ENCODE data around the gene MEOX1. TPM values are rescaled to one million over a fixed set of nuclear protein-coding genes. Genes with fewer than 3 reads are reported as not detected.

The MEOX1 gene
- total RNA-seq, 1 donor from 2014 or later, result 0.10 TPM

DNA sequence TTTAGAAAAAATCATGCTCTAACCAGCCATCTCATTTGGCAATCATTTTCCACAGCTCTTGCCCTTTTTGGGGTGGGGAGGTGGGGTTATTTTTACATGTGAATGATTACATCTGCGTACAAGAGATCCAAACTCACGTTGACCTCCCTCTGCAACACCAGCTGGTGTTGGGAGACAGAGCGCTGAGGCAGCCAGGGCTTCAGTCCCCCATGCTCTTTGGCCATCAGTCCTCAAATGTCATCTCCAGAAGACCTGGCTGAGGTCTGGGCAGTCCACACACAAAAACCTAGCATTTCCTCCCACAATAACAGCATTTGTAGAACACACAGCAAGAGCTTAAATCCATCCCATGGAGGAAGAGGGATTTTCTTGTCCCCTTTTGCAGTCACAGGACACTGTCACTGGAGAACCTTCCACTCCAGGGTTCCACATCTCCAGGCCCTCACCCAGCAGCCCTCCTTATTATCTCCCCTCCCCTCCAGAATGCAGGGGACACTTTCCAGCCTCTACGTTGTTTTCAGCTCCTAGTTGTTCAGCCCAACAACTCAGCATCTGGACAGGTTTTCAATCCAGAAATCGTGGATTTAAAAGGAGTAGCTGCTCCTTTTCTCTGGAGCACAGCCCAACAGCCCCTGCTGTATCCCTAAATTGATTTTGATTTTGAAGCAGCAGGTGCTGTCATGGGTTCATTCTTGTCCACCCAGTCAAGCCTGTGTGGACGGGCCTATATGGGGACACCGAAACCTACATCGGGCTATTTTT is 21.1 kb downstream of the MEOX1 start:
- H3K9me3 Mint-ChIP-seq, result no peaks in the 10 kb centered on the region
- H3K36me3 Mint-ChIP-seq (ENCODE audit: low read depth), result no peaks in the 10 kb centered on the region
- no peaks in the 10 kb centered on the region for H3K4me1 Mint-ChIP-seq (ENCODE audit: low read depth)
- peaks cover 19% of the 10 kb centered on the region for H3K27me3 Mint-ChIP-seq (ENCODE audit: insufficient read depth)
- no peak for DNase-seq (ENCODE audit: low spot score)
- no peak overlapping the region for H3K27ac Mint-ChIP-seq
- H3K4me3 Mint-ChIP-seq, result no peak overlapping the region
- intact Hi-C loops (cut with micrococcal nuclease), result no loop called here

GRCh38 chr17:43637563-43638323 is 24.0 kb downstream of the MEOX1 start:
- Mint-ChIP-seq H3K27me3 (ENCODE audit: insufficient read depth) (peaks cover 8% of the 10 kb centered on the region), H3K4me3 (no peak overlapping the region), H3K9me3 (no peaks in the 10 kb centered on the region), H3K36me3 (ENCODE audit: low read depth) (no peaks in the 10 kb centered on the region), H3K27ac (no peak overlapping the region), H3K4me1 (ENCODE audit: low read depth) (no peaks in the 10 kb centered on the region)
- DNase-seq (ENCODE audit: low spot score), result no peak
- intact Hi-C loops (cut with micrococcal nuclease), result no loop called here

DNA sequence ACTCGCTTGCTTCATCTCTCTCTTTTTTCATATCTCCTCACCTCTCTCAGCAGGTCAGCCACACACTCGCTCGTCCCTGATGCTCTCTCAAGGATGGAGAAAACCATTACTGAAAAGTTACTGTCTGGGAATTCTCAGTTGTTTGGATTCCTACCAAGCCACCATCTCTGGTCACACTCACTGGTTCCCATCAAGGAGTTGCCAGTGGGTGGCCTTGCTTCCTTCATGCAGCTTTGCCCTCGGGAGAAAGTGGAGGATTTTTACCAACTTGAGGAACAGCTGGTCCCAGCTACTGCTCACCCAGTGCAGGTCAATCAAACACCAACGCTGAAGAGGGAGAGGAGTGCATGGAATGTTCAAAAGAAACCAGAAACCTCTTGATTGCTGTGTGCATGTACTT is 25.3 kb downstream of the MEOX1 start:
- intact Hi-C loops (cut with micrococcal nuclease), result no loop called here
- no peaks in the 10 kb centered on the region for H3K9me3 Mint-ChIP-seq
- H3K4me1 Mint-ChIP-seq (ENCODE audit: low read depth), result no peaks in the 10 kb centered on the region
- peaks cover 8% of the 10 kb centered on the region for H3K27me3 Mint-ChIP-seq (ENCODE audit: insufficient read depth)
- no peak overlapping the region for H3K27ac Mint-ChIP-seq
- DNase-seq (ENCODE audit: low spot score), result no peak
- no peaks in the 10 kb centered on the region for H3K36me3 Mint-ChIP-seq (ENCODE audit: low read depth)
- H3K4me3 Mint-ChIP-seq, result no peak overlapping the region

GRCh38 chr17:43634591-43635125 is 27.1 kb downstream of the MEOX1 start:
- H3K27ac Mint-ChIP-seq, result no peak overlapping the region
- H3K36me3 Mint-ChIP-seq (ENCODE audit: low read depth), result no peaks in the 10 kb centered on the region
- H3K4me3 Mint-ChIP-seq, result no peak overlapping the region
- H3K9me3 Mint-ChIP-seq, result no peaks in the 10 kb centered on the region
- DNase-seq (ENCODE audit: low spot score), result no peak
- intact Hi-C loops (cut with micrococcal nuclease), result no loop called here
- peaks cover 8% of the 10 kb centered on the region for H3K27me3 Mint-ChIP-seq (ENCODE audit: insufficient read depth)
- H3K4me1 Mint-ChIP-seq (ENCODE audit: low read depth), result no peaks in the 10 kb centered on the region

GRCh38 chr17:43632221-43632620 is 29.5 kb downstream of the MEOX1 start:
- intact Hi-C loops (cut with micrococcal nuclease), result no loop called here
- H3K27me3 Mint-ChIP-seq (ENCODE audit: insufficient read depth), result peaks cover 5% of the 10 kb centered on the region
- no peaks in the 10 kb centered on the region for H3K9me3 Mint-ChIP-seq
- H3K4me1 Mint-ChIP-seq (ENCODE audit: low read depth), result no peaks in the 10 kb centered on the region
- no peak overlapping the region for H3K27ac Mint-ChIP-seq
- no peak for DNase-seq (ENCODE audit: low spot score)
- H3K4me3 Mint-ChIP-seq, result no peak overlapping the region
- H3K36me3 Mint-ChIP-seq (ENCODE audit: low read depth), result no peaks in the 10 kb centered on the region

- Mint-ChIP-seq H3K9me3 (no peaks in the 10 kb centered on the region), H3K36me3 (ENCODE audit: low read depth) (no peaks in the 10 kb centered on the region), H3K27ac (no peak overlapping the region), H3K4me1 (ENCODE audit: low read depth) (no peaks in the 10 kb centered on the region), H3K4me3 (no peak overlapping the region), H3K27me3 (ENCODE audit: insufficient read depth) (peaks cover 5% of the 10 kb centered on the region)
- no peak for DNase-seq (ENCODE audit: low spot score)
- intact Hi-C loops (cut with micrococcal nuclease), result no loop called here
These were observed 30.3 kb downstream of the MEOX1 start for GRCh38 chr17:43631429-43631828.

DNA sequence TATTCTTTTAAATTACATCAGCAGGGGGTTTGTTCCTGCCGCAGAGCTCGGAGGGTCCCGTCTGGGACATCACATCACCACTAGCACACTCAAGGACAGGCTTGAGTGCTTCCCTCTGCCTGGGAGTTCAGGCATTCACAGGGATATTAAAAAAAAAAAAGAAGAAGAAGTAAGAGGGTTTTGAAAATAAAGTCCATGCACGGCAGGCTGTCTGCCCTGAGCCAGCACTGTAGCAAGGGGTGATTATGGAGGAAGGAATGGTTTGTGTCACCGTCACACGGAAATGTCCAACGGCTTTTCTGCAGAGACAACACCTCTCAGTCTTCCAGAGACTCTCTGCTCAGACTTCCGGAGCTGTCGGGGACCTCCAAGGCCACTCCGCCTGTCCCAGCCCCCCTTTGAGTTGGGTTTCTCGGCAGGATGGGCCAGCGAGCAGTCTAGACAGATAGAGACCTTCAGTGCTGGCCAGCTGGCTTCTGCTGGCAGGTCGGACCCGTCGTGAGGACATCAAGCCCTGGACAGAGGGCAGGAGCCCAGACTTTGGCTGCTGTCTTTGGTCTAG is 33.6 kb downstream of the MEOX1 start:
- DNase-seq (ENCODE audit: low spot score), result no peak
- Mint-ChIP-seq H3K4me1 (ENCODE audit: low read depth) (no peaks in the 10 kb centered on the region), H3K4me3 (no peak overlapping the region), H3K9me3 (no peaks in the 10 kb centered on the region), H3K36me3 (ENCODE audit: low read depth) (no peaks in the 10 kb centered on the region), H3K27ac (no peak overlapping the region), H3K27me3 (ENCODE audit: insufficient read depth) (peaks cover 12% of the 10 kb centered on the region)
- intact Hi-C loops (cut with micrococcal nuclease), result no loop called here

- intact Hi-C loops (cut with micrococcal nuclease), result no loop called here
- peaks cover 14% of the 10 kb centered on the region for H3K27me3 Mint-ChIP-seq (ENCODE audit: insufficient read depth)
- H3K36me3 Mint-ChIP-seq (ENCODE audit: low read depth), result no peaks in the 10 kb centered on the region
- no peak overlapping the region for H3K27ac Mint-ChIP-seq
- DNase-seq (ENCODE audit: low spot score), result no peak
- no peaks in the 10 kb centered on the region for H3K9me3 Mint-ChIP-seq
- no peaks in the 10 kb centered on the region for H3K4me1 Mint-ChIP-seq (ENCODE audit: low read depth)
- H3K4me3 Mint-ChIP-seq, result no peak overlapping the region
These were observed 34.1 kb downstream of the MEOX1 start for GRCh38 chr17:43627653-43628052.

- no peaks in the 10 kb centered on the region for H3K9me3 Mint-ChIP-seq
- intact Hi-C loops (cut with micrococcal nuclease), result no loop called here
- no peak overlapping the region for H3K4me3 Mint-ChIP-seq
- peaks cover 14% of the 10 kb centered on the region for H3K27me3 Mint-ChIP-seq (ENCODE audit: insufficient read depth)
- no peak for DNase-seq (ENCODE audit: low spot score)
- no peaks in the 10 kb centered on the region for H3K36me3 Mint-ChIP-seq (ENCODE audit: low read depth)
- H3K27ac Mint-ChIP-seq, result no peak overlapping the region
- H3K4me1 Mint-ChIP-seq (ENCODE audit: low read depth), result no peaks in the 10 kb centered on the region
These were observed 35.7 kb downstream of the MEOX1 start for GRCh38 chr17:43626023-43626422.

GRCh38 chr17:43625606-43626005 is 36.1 kb downstream of the MEOX1 start:
- no peak overlapping the region for H3K27ac Mint-ChIP-seq
- no peaks in the 10 kb centered on the region for H3K4me1 Mint-ChIP-seq (ENCODE audit: low read depth)
- intact Hi-C loops (cut with micrococcal nuclease), result no loop called here
- DNase-seq (ENCODE audit: low spot score), result no peak
- peaks cover 14% of the 10 kb centered on the region for H3K27me3 Mint-ChIP-seq (ENCODE audit: insufficient read depth)
- no peaks in the 10 kb centered on the region for H3K36me3 Mint-ChIP-seq (ENCODE audit: low read depth)
- no peak overlapping the region for H3K4me3 Mint-ChIP-seq
- no peaks in the 10 kb centered on the region for H3K9me3 Mint-ChIP-seq

DNA sequence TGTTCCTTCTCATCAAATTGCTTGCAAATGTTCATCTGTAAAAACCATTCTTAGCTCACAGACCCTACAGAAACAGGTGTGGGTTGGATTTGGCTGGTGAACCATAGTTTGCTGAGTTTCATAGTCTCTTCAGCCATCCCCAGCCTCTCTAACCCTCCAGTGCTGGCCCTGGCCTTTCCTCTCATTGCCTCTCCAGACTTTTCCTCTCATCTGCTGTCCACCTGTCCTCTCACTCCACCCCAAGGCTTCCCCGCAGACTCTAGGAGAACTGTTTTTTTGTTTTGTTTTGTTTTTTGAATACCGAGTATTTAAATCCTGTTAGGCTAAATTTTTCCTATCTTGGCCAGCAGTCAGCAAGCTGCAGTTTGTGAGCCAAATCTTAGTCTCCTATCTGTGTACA is 41.1 kb downstream of the MEOX1 start:
- H3K4me3 Mint-ChIP-seq, result no peak overlapping the region
- peaks cover 11% of the 10 kb centered on the region for H3K27me3 Mint-ChIP-seq (ENCODE audit: insufficient read depth)
- no peaks in the 10 kb centered on the region for H3K36me3 Mint-ChIP-seq (ENCODE audit: low read depth)
- intact Hi-C loops (cut with micrococcal nuclease), result no loop called here
- no peak overlapping the region for H3K27ac Mint-ChIP-seq
- H3K9me3 Mint-ChIP-seq, result no peaks in the 10 kb centered on the region
- no peak for DNase-seq (ENCODE audit: low spot score)
- H3K4me1 Mint-ChIP-seq (ENCODE audit: low read depth), result no peaks in the 10 kb centered on the region

DNA sequence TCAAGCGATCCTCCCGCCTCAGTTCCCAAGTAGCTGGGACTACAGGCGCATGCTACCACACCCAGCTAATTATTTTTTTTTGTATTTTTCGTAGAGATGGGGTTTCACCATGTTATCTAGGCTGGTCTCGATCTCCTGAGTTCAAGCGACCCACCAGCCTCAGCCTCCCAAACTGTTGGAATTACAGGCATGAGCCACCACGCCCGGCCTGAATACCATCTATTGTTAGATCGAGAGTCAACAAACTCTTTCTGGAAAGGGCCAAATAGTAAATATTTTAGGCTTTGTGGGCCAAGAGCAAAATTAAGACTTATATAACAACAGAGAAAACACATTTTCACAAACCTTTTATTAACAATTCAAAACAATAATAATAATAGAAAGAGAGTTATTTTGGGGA is 41.6 kb downstream of the MEOX1 start:
- Mint-ChIP-seq H3K27ac (no peak overlapping the region), H3K27me3 (ENCODE audit: insufficient read depth) (peaks cover 11% of the 10 kb centered on the region), H3K9me3 (no peaks in the 10 kb centered on the region), H3K4me1 (ENCODE audit: low read depth) (no peaks in the 10 kb centered on the region), H3K36me3 (ENCODE audit: low read depth) (no peaks in the 10 kb centered on the region), H3K4me3 (no peak overlapping the region)
- intact Hi-C loops (cut with micrococcal nuclease), result no loop called here
- no peak for DNase-seq (ENCODE audit: low spot score)

- Mint-ChIP-seq H3K27ac (no peak overlapping the region), H3K9me3 (no peaks in the 10 kb centered on the region), H3K36me3 (ENCODE audit: low read depth) (no peaks in the 10 kb centered on the region), H3K4me3 (no peak overlapping the region), H3K4me1 (ENCODE audit: low read depth) (no peaks in the 10 kb centered on the region), H3K27me3 (ENCODE audit: insufficient read depth) (peaks cover 6% of the 10 kb centered on the region)
- intact Hi-C loops (cut with micrococcal nuclease), result no loop called here
- no peak for DNase-seq (ENCODE audit: low spot score)
These were observed 42.0 kb downstream of the MEOX1 start for GRCh38 chr17:43619705-43620104.

Data from activated T-helper 1 cell treated with anti-CD3 and anti-CD28 coated beads, Interleukin-12 subunit alpha, Interleukin-12 subunit beta, Interleukin-2, Interleukin-4 antibody, amounts not matched to agents 30 ng/mL and 10 ng/mL and 1 ng/mL, durations not matched to agents 14 hours and 24 hours and 36 hours (primary cell).